ENCODE measurements around the gene KCNIP3. TPM values are rescaled to one million over a fixed set of nuclear protein-coding genes. Genes with fewer than 3 reads are reported as not detected.
A peak's percentile ranks its signal among the peaks of the same experiment; 100 is the strongest.
"Not testable (repeated sequence)": the region's sequence is repeated elsewhere in the genome, so short reads cannot be mapped to it uniquely, and the experiment has no call there.

Gene KCNIP3
- polyA plus RNA-seq, 1 donor from 2014 or later: not detected

DNA sequence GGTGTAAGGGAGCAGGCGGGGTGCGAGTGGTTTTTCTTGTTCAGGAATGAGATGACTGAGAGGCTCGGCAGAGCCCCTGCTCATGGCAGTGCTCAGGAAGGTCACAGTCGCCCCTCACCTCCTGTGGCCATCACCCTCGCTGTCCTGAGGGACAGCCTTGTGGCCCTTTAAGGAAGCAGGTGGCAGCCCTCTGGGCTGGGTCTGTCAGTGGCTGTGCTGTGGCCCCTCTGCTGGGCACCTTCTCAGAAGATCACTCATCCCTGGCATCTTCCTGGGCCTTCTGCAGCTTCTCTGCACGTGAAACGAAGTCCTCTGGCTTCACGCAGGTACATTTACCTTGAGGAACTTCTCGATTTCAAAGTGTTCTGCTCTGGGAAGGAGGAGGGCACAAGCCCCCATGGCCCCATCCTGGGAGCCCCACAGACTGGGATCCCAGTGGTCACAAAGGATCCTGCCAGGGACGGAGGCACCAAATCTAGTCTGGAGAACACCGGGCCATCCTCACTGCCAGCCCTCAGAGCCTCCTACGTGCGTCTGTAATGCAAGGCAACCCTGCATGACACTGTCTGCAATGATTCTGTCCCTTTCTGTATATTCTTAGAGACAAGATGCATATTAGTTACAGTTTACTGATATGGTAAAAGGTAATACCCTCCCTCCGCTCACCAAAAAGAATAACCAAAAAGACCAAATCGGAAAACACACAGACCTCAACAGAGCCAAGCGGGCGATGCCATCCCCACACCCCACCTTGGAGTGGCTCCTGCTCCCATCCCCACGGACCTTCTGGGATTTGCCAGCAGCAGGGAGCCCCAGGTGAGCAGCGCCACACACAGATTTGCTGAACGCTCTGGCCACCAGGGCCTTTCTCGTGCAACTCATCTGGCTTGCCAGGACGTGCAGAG is 79.4 kb downstream of the KCNIP3 start:
- Mint-ChIP-seq H3K9me3 (peaks cover 0 to 5% (median 0%) of the 10 kb centered on the region in 3 donors), H3K27me3 (peaks cover 19% of the 10 kb centered on the region), H3K4me3 (no peak overlapping the region), H3K4me1 (peaks cover 0 to 6% (median 0%) of the 10 kb centered on the region in 3 donors), H3K27ac (no peak overlapping the region), H3K36me3 (no peaks in the 10 kb centered on the region)

DNA sequence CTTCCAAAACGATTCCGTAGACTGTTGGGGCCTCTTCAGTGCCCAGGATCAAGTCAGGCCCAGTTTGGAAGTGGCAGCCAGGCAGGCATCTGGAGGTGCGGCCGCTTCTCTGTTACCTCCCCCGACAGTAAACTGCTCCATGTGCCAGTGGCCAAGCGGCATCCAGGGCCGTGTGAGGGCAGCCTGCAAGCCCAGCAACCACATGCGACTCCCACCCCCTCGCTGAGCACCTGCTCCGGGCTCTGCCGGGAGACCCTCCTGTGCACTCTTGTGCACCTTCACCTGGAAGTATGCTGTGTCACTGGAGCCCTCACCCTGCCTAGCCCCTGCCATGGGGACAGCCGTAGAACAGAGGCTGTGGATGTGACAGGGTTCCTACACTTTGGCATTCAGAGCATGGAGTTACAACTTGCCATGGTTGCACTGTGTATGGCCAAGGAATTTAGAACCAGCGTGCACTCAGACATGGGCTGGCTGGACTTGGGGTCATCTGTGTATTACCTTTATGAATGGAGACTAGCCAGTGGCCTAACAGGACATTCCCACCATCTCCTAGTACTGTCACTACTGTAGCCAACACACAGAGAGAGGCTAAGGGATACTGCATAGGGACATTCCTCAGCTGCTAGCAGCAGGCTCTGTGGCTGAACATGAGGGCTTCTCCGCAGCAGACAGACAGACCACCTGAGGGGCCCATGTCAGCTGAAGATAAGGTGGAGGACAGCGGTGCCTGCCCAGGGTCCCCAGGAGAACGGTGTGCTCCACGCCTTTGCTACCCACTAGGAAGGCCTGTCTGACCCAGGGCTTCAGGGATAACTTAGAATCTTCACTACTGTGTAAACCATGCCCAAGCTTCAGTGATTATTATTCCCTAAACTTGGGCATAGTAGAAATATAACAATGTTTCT is 80.3 kb downstream of the KCNIP3 start:
- Mint-ChIP-seq H3K27me3 (peaks cover 19% of the 10 kb centered on the region), H3K4me3 (no peak overlapping the region), H3K36me3 (no peaks in the 10 kb centered on the region), H3K9me3 (peaks cover 0 to 2% (median 0%) of the 10 kb centered on the region in 3 donors), H3K27ac (peak overlapping the region in 1 of 3 donors; percentile 35), H3K4me1 (peaks cover 0 to 6% (median 0%) of the 10 kb centered on the region in 3 donors)

- not testable (repeated sequence) for H3K27ac Mint-ChIP-seq
These were observed 81.1 kb downstream of the KCNIP3 start for GRCh38 chr2:95378281-95378680.

GRCh38 chr2:95379371-95379831 is 82.3 kb downstream of the KCNIP3 start:
- no peaks in the 10 kb centered on the region for H3K36me3 Mint-ChIP-seq
- peaks cover 17% of the 10 kb centered on the region for H3K27me3 Mint-ChIP-seq
- H3K27ac Mint-ChIP-seq: no peak overlapping the region
- H3K4me3 Mint-ChIP-seq: no peak overlapping the region
- H3K4me1 Mint-ChIP-seq: peaks cover 0 to 6% (median 0%) of the 10 kb centered on the region in 3 donors
- no peaks in the 10 kb centered on the region for H3K9me3 Mint-ChIP-seq

More at GRCh38 chr2:95378281-95378680, 81.1 kb downstream of the KCNIP3 start:
- not testable (repeated sequence) for H3K9me3 Mint-ChIP-seq, H3K4me1 Mint-ChIP-seq, H3K36me3 Mint-ChIP-seq, H3K4me3 Mint-ChIP-seq
- H3K27me3 Mint-ChIP-seq: peaks cover 15% of the 10 kb centered on the region

- Mint-ChIP-seq H3K4me1 (peaks cover 0 to 6% (median 0%) of the 10 kb centered on the region in 3 donors), H3K27me3 (peaks cover 13% of the 10 kb centered on the region), H3K4me3 (no peak overlapping the region), H3K9me3 (no peaks in the 10 kb centered on the region), H3K36me3 (no peaks in the 10 kb centered on the region), H3K27ac (no peak overlapping the region)
These were observed 83.1 kb downstream of the KCNIP3 start for GRCh38 chr2:95380280-95380679.

GRCh38 chr2:95380731-95381130 is 83.6 kb downstream of the KCNIP3 start:
- H3K36me3 Mint-ChIP-seq: no peaks in the 10 kb centered on the region
- peaks cover 12% of the 10 kb centered on the region for H3K27me3 Mint-ChIP-seq
- no peak overlapping the region for H3K27ac Mint-ChIP-seq

DNA sequence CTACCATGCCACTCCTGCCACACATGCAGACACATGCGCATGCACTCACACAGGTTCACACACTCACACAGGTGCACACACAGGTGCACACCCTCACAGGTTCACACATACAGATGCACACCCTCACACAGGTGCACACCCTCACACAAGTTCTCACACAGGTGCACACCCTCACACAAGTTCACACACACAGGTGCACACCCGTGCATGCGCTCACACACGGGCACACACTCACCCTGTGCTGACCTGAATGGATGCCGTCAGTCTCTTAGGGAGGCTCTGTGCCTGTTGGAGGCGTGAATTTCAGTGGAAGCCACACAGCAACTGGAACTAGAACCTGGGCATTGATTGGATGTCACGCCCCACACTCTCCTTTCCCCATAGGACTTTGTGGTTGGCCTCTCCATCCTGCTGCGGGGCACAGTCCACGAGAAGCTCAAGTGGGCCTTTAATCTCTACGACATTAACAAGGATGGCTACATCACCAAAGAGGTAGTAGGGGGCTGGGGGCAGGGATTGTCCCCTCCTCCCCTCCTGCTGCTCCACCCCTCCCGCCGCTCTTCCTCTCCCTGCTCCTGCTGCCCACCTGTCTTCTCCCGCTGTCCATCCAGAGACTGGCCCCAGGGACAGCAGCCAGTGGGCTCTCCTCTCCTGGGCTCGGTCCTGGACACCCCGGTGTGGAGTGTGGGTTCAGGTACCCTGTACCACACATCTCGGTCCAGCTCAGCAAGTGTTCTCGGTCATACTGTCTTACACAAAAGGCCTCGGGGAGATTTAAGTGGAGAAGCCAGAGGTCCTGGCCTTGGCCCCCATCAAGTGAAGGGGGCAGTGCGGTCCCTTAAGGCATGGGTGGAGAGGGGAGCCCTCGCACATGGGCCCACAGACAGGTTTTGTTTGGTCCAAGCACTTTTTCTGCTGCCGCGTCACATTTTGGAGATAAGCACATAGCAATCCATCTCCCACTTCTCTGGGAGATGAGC is 84.4 kb downstream of the KCNIP3 start:
- Mint-ChIP-seq H3K36me3 (no peaks in the 10 kb centered on the region), H3K27ac (peak overlapping the region in 2 of 3 donors; percentile 47 to 93), H3K27me3 (peaks cover 11% of the 10 kb centered on the region), H3K9me3 (no peaks in the 10 kb centered on the region), H3K4me1 (peaks cover 0 to 6% (median 0%) of the 10 kb centered on the region in 3 donors), H3K4me3 (no peak overlapping the region)

More at GRCh38 chr2:95380731-95381130, 83.6 kb downstream of the KCNIP3 start:
- peaks cover 0 to 6% (median 0%) of the 10 kb centered on the region in 3 donors for H3K4me1 Mint-ChIP-seq
- H3K4me3 Mint-ChIP-seq: no peak overlapping the region
- H3K9me3 Mint-ChIP-seq: no peaks in the 10 kb centered on the region

- Mint-ChIP-seq H3K4me3 (no peak overlapping the region), H3K27ac (no peak overlapping the region)
These were observed 85.0 kb downstream of the KCNIP3 start for GRCh38 chr2:95382192-95382591.

GRCh38 chr2:95382686-95383634 is 85.8 kb downstream of the KCNIP3 start:
- H3K9me3 Mint-ChIP-seq: no peaks in the 10 kb centered on the region
- H3K27me3 Mint-ChIP-seq: peaks cover 8% of the 10 kb centered on the region
- H3K36me3 Mint-ChIP-seq: no peaks in the 10 kb centered on the region
- H3K4me1 Mint-ChIP-seq: peaks cover 0 to 4% (median 0%) of the 10 kb centered on the region in 3 donors
- H3K27ac Mint-ChIP-seq: no peak overlapping the region
- no peak overlapping the region for H3K4me3 Mint-ChIP-seq

More at GRCh38 chr2:95382192-95382591, 85.0 kb downstream of the KCNIP3 start:
- Mint-ChIP-seq H3K27me3 (peaks cover 8% of the 10 kb centered on the region), H3K4me1 (peaks cover 0 to 4% (median 0%) of the 10 kb centered on the region in 3 donors), H3K36me3 (no peaks in the 10 kb centered on the region), H3K9me3 (no peaks in the 10 kb centered on the region)

GRCh38 chr2:95383635-95384027 is 86.5 kb downstream of the KCNIP3 start:
- Mint-ChIP-seq H3K4me1 (peaks cover 0 to 4% (median 0%) of the 10 kb centered on the region in 3 donors), H3K27ac (no peak overlapping the region), H3K27me3 (peaks cover 9% of the 10 kb centered on the region), H3K36me3 (no peaks in the 10 kb centered on the region), H3K9me3 (no peaks in the 10 kb centered on the region), H3K4me3 (no peak overlapping the region)

- Mint-ChIP-seq H3K36me3 (no peaks in the 10 kb centered on the region), H3K27me3 (peaks cover 9% of the 10 kb centered on the region), H3K9me3 (no peaks in the 10 kb centered on the region), H3K4me3 (no peak overlapping the region), H3K4me1 (no peaks in the 10 kb centered on the region), H3K27ac (no peak overlapping the region)
These were observed 87.9 kb downstream of the KCNIP3 start for GRCh38 chr2:95384854-95385569.

DNA sequence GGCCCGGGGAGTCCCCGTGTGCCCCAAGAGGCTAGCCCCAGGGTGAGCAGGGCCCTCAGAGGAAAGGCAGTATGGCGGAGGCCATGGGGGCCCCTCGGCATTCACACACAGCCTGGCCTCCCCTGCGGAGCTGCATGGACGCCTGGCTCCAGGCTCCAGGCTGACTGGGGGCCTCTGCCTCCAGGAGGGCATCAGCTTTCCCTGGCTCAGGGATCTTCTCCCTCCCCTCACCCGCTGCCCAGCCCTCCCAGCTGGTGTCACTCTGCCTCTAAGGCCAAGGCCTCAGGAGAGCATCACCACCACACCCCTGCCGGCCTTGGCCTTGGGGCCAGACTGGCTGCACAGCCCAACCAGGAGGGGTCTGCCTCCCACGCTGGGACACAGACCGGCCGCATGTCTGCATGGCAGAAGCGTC is 88.4 kb downstream of the KCNIP3 start:
- H3K27ac Mint-ChIP-seq: no peak overlapping the region
- H3K9me3 Mint-ChIP-seq: no peaks in the 10 kb centered on the region
- no peak overlapping the region for H3K4me3 Mint-ChIP-seq
- H3K4me1 Mint-ChIP-seq: no peaks in the 10 kb centered on the region
- H3K36me3 Mint-ChIP-seq: no peaks in the 10 kb centered on the region
- peaks cover 8% of the 10 kb centered on the region for H3K27me3 Mint-ChIP-seq

- H3K27ac Mint-ChIP-seq: no peak overlapping the region
- peaks cover 7% of the 10 kb centered on the region for H3K27me3 Mint-ChIP-seq
- no peaks in the 10 kb centered on the region for H3K4me1 Mint-ChIP-seq
- H3K36me3 Mint-ChIP-seq: no peaks in the 10 kb centered on the region
- no peaks in the 10 kb centered on the region for H3K9me3 Mint-ChIP-seq
- H3K4me3 Mint-ChIP-seq: no peak overlapping the region
These were observed 88.9 kb downstream of the KCNIP3 start for GRCh38 chr2:95386031-95386430.
